ENCODE data around the gene DUSP11. TPM values are rescaled to one million over a fixed set of nuclear protein-coding genes. Genes with fewer than 3 reads are reported as not detected.

The DUSP11 gene
- total RNA-seq: 23.0 to 25.5 TPM (median 24.3 TPM) in 3 replicates

GRCh38 chr2:73779467-73780236 is at the start of gene DUSP11:
Gene DUSP11, minus strand, starts transcription at chr2:73780103. Its CDS starts 129 bp downstream, at chr2:73779974.
- TF ChIP-seq, protein P1, sequence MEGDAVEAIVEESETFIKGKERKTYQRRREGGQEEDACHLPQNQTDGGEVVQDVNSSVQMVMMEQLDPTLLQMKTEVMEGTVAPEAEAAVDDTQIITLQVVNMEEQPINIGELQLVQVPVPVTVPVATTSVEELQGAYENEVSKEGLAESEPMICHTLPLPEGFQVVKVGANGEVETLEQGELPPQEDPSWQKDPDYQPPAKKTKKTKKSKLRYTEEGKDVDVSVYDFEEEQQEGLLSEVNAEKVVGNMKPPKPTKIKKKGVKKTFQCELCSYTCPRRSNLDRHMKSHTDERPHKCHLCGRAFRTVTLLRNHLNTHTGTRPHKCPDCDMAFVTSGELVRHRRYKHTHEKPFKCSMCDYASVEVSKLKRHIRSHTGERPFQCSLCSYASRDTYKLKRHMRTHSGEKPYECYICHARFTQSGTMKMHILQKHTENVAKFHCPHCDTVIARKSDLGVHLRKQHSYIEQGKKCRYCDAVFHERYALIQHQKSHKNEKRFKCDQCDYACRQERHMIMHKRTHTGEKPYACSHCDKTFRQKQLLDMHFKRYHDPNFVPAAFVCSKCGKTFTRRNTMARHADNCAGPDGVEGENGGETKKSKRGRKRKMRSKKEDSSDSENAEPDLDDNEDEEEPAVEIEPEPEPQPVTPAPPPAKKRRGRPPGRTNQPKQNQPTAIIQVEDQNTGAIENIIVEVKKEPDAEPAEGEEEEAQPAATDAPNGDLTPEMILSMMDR (IDR thresholded peaks at IDR 0.05; ENCODE audit: unreplicated experiment): peak; percentile 76

DNA sequence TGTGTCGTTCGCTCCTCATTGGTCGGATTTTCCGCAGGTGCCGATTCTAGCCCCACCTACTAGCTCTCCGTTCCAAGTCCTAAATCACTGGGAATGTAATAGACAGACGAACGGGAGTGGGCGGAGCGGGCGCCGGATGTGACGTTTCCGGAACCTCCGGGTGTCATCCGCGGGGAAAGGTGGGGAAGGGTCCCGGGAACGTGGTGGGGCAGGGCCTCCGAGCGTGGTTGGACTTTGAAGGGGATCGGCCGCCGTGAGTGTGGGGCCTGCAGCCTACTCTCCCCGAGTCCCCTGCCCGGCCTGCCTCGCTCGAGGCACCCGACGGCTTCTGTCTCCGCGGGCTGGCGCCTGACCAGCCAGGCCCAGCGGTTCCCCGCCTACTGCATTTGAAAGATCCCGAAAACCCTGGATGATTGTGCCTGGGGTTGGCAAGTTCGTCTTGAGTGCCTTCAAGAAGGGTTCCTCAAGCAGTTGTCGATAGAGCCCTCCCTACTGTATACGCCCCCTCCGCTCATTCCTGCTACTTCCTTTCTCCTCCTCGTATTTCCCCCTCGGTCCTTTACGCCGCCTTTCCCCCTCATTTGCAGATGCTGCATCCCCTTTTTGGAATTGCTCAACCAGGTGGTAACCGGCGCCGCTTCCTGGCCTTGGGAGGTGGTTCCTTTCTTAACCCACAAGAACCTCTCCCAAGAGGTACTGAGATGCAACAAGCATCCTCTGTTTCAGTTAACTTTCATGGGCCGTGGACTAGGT is 49.1 kb upstream of the DUSP11 start, which contains the start of gene STAMBP:
Gene STAMBP (plus strand): TSS at position 144 of the 753 bp plus-strand sequence. CDS start 1,896 bp downstream, outside the sequence.
- H3K27ac Mint-ChIP-seq: peak within 1 kb of the TSS; percentile 99
- TF ChIP-seq, protein P1 (IDR thresholded peaks at IDR 0.05; ENCODE audit: unreplicated experiment): no peak
- H3K9me3 Mint-ChIP-seq: no peaks in the 10 kb centered on the region
- peaks cover 18% of the 10 kb centered on the region for H3K27me3 Mint-ChIP-seq (ENCODE audit: low read depth)
- H3K4me1 Mint-ChIP-seq: peaks cover 22% of the 10 kb centered on the region
- DNase-seq (ENCODE audit: low spot score in 2 of 2, unreplicated experiment in 2 of 2): peak; percentile 90 to 96
- H3K36me3 Mint-ChIP-seq: peaks cover 9% of the 10 kb centered on the region
- H3K4me3 Mint-ChIP-seq: peak within 1 kb of the TSS; percentile 91

More at GRCh38 chr2:73779467-73780236, at the start of gene DUSP11:
- no peaks in the 10 kb centered on the region for H3K9me3 Mint-ChIP-seq
- peaks cover 2% of the 10 kb centered on the region for H3K27me3 Mint-ChIP-seq (ENCODE audit: low read depth)
- H3K36me3 Mint-ChIP-seq: peaks cover 14% of the 10 kb centered on the region
- H3K4me3 Mint-ChIP-seq: peak within 1 kb of the TSS; percentile 98
- peaks cover 11% of the 10 kb centered on the region for H3K4me1 Mint-ChIP-seq
- DNase-seq (ENCODE audit: low spot score in 2 of 2, unreplicated experiment in 2 of 2): peak; percentile 83 to 95
- H3K27ac Mint-ChIP-seq: peak within 1 kb of the TSS; percentile 95

DNA sequence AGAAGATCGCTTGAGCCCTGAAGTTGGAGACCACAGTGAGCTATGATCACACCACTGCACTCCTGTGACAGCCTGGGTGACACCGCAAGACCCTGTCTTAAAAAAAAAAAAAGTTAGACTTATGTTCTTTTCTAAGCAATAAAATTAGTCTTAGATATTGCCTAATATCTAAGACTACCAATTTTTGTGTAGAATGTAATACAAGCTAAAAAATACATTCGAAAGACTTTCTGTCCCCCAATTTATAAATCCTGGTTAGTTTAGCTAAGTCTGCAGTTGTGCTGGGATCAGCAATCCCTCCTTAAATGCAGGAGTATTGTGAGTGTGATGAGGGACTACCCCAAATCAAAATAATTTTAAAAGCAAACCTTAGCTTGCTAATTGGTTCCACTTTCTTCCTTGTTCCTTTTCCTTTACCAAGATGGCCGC is 48.5 kb upstream of the DUSP11 start:
- TF ChIP-seq, protein P1 (IDR thresholded peaks at IDR 0.05; ENCODE audit: unreplicated experiment): no peak
- H3K27me3 Mint-ChIP-seq (ENCODE audit: low read depth): peaks cover 19% of the 10 kb centered on the region
- H3K4me3 Mint-ChIP-seq: peak overlapping the region; percentile 91
- H3K27ac Mint-ChIP-seq: peak overlapping the region; percentile 99
- DNase-seq (ENCODE audit: low spot score in 2 of 2, unreplicated experiment in 2 of 2): no peak
- H3K9me3 Mint-ChIP-seq: no peaks in the 10 kb centered on the region
- H3K4me1 Mint-ChIP-seq: peaks cover 22% of the 10 kb centered on the region
- peaks cover 9% of the 10 kb centered on the region for H3K36me3 Mint-ChIP-seq

GRCh38 chr2:73827660-73828388 is 47.9 kb upstream of the DUSP11 start:
- peaks cover 8% of the 10 kb centered on the region for H3K36me3 Mint-ChIP-seq
- peak overlapping the region; percentile 41 for H3K4me3 Mint-ChIP-seq
- DNase-seq (ENCODE audit: low spot score in 2 of 2, unreplicated experiment in 2 of 2): no peak
- H3K9me3 Mint-ChIP-seq: no peaks in the 10 kb centered on the region
- H3K4me1 Mint-ChIP-seq: peaks cover 22% of the 10 kb centered on the region
- peaks cover 25% of the 10 kb centered on the region for H3K27me3 Mint-ChIP-seq (ENCODE audit: low read depth)
- H3K27ac Mint-ChIP-seq: no peak overlapping the region
- TF ChIP-seq, protein P1 (IDR thresholded peaks at IDR 0.05; ENCODE audit: unreplicated experiment): no peak

DNA sequence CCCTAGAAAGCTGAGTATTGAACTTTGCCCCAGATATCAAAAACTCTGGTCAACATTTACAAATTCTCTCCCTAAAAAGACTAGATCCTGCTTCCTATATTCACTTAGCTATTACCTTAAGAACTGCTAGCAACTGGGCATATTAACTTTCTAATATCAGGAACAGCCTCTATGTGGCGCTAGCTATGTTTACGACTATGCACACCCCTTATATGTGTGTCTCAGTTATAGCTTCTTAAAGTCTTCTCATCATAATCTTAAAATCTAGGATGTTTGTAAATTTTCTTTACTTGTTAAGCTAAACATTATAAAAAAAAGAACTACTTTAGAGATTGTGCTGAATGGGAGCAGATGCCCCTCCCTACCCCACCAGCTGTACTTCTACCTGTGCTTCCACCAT is 47.1 kb upstream of the DUSP11 start:
- no peak overlapping the region for H3K27ac Mint-ChIP-seq
- peaks cover 2% of the 10 kb centered on the region for H3K36me3 Mint-ChIP-seq
- H3K4me3 Mint-ChIP-seq: no peak overlapping the region
- peaks cover 22% of the 10 kb centered on the region for H3K4me1 Mint-ChIP-seq
- no peaks in the 10 kb centered on the region for H3K9me3 Mint-ChIP-seq
- no peak for DNase-seq (ENCODE audit: low spot score in 2 of 2, unreplicated experiment in 2 of 2)
- TF ChIP-seq, protein P1 (IDR thresholded peaks at IDR 0.05; ENCODE audit: unreplicated experiment): no peak
- H3K27me3 Mint-ChIP-seq (ENCODE audit: low read depth): peaks cover 30% of the 10 kb centered on the region
